ENCODE results near the gene PDE4D. TPM values are rescaled to one million over a fixed set of nuclear protein-coding genes. Genes with fewer than 3 reads are reported as not detected.
A peak's percentile ranks its signal among the peaks of the same experiment; 100 is the strongest.
"Not testable (repeated sequence)": the region's sequence is repeated elsewhere in the genome, so short reads cannot be mapped to it uniquely, and the experiment has no call there.

PDE4D gene
- polyA plus RNA-seq, 10 donors: 28.0 to 57.2 (median 38.6) TPM

DNA sequence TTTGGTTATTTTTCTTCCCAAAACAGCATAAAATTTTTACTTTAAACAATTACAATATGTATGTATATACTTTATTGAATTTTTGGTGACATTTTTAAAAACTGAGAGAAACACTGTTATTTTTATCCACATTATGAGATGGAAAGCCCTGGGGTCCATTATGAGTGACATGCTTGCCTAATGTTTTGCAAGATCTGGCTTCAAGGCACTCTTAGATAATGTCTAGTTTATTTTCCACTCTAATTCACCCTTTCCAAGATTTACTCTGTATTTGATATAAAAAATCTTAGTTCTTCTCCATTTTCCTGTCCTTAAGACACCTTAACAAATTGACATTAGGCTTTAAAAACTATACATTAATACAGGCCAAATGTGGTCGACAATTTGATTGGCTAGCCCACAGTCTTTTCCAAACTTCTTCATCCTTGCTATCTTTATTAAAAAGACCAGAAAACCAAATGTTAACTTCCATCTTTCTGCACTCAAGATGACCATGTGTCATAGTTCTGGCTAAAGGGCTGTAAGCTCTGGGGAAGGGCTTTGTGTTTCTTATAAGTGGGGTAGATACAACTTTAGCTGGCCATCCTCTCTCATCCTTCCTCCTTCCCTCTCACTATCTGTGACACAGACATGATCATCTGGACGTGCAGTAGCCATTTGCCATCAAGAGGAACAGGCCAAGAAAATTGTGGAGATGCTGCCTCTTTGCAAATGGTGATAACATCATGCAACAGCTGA lies 561.1 kb downstream of the PDE4D start:
- no peak for DNase-seq

DNA sequence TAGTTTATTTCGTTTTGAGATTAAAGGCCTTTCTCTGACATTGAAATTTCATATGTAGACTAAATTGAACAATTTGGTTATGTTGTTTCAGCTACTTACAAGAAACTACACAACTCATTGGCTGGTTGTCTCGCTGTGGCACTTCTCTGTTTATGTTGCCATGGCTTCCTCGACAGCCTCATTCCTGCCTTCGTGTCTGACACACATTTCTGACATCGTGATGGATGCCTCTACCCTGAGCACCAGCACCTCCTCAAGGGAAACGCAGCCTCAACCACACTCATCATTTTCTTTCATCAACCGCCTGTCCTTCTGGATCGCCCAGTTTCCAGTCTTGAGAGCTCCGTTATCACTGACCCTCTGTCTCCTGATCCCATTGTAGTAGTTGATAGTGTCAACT lies 562.8 kb downstream of the PDE4D start:
- no peak for DNase-seq

DNA sequence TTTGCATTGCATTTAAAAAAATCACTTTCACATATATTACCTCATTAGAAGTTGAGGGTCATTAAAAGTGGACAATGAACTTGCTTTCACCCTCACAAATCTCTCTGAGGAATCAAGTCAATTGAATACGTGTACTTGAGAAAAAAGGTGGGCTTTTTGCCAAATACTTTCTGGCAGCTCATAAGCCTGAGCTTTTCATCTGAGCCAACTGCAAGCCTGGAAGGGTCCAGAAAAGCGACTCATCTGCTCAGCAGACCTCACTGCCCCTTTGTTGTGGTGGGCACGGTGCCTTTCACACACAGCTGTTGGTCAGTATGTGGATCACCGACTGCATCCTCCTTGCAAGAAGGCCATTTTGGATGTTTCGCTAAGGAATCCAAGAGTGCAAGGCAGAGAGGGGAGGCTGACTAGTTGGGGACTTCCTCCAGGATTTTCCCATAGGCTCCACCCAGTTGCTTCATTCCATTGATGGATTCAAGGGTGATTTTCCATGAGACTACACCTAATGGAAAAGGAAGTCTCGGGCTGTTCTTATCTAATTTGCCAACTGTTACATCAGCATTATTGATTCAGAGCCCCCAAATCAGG lies 564.7 kb downstream of the PDE4D start:
- peak; percentile 76 to 92 (median 83) for DNase-seq

DNA sequence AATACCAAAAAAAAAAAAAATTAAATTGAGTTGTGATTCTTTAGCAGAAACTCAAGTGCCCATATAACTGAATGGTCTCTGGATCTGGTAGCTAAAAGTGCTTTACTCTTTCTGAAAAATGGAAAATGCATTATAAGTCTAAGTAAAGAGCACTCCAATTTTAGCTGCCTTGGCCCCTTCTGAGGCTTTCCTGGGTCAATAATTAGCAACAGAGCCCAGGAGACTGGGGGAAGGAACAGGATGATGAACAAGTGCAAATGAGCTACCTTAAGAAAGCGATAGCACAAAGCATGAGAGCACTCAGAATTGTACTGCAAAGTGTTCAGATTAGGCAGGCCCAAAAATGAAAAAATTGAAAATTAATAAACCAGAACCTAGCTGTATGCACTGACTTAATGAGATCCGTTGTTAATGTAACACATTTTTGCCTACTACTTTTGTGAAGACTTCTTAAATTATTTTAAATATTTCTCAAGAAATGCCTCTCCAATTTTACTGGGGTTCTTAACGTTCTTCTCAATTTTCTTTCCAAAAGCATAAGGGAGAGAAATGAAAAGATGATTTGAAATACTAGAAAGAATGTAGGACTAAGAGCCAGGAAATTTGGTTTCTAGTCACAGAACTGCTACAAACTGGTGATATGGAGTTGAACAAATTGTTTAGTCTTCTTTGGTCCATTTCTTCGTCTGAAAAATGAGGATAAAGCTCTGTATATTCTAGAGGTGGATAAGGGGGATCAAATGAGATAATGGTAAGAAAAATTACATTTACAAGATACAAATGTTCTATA lies 566.1 kb downstream of the PDE4D start:
- peak in 1 of 3 donors; percentile 68 for DNase-seq

DNA sequence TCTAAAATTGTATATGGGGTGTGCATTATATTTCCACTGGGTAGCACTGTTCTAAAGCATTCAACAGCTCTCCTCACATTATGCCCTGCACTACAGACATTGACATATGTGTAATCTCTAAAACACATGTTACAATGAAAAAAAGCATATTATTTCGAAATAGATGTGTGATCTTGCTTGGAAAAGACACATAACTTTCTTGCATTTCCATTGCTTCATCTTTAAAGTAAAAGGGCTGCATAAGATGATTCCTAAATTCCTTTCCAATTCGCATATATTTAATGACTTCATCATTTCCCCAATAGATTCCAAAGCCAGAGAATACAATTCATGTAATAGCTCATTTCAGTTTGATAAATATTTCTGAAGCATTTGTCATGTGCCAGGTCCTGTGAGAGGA lies 566.9 kb downstream of the PDE4D start:
- peak; percentile 53 to 83 (median 64) for DNase-seq

DNA sequence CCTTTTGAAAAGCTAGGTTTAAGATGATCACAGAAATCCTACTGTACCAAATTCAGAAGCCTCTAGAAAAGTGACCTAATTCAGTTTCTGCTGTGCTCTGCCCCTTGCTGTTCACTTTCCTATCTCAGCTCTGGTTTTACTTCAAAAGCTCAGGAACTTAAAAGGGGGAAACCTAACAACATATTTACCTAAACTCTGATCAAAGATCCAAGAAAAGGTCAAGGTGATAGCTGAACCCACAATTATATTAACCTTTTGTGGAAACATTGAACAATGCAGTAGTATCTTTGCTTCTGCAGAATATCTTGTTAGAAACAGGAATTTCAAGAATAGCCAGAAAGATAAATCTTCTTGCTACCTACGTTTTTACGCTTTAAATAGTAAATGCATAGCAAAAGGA lies 568.5 kb downstream of the PDE4D start:
- DNase-seq: no peak

DNA sequence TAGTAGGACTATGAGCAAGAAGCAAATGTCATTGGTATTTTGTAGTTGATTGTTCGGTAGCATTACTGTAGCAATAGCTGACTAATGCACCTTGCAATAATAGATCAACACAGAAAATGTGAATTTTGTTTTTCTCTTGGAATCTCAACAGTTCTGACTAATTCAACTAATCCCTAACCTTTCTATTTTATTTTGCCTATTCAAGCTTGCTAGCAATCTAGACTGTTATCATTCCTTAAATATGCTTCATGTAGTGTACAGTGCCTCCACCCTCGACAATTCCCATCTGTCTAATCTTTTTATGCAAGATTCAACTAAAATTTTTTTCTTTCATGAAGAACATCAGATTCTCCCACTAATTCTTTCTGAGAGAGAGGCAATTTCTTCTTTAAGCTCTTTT lies 570.6 kb downstream of the PDE4D start:
- no peak for DNase-seq

DNA sequence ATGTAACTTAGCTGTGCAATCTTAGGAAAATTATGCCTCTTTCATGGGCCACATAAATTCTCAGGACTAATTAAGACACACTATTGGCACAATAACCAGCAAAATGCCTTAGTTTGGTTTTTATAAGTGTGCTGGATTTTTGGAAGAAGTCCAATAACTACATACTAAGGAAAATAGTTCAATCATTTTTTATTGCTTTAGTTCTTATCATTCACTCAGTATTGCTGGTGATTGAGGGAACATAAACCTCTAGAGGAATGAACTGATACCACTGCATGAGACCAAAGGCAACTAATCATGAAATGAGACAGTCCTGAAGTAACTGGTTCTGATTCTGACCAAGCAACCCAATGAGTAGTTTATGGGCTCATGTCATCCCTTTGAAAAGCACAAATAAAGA lies 571.5 kb downstream of the PDE4D start:
- no peak for DNase-seq

DNA sequence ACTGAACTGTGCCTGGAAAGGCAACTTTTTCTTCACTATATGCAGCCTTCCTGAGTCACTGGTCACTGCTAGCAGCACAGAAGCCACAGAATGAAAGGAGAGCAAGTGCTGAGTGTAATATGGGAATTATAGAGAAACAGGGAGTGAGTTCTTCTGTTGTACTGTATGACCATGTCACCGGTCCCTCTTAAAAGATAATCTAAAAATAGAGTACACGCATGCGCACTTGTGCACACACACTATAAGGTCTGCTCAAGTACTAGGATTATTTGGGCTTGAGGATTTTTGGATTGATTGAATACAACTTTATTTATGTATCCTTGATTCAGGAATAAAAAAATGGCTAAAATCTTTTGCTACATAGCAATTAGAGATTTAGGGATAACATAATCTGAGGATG lies 571.9 kb downstream of the PDE4D start:
- DNase-seq: no peak

DNA sequence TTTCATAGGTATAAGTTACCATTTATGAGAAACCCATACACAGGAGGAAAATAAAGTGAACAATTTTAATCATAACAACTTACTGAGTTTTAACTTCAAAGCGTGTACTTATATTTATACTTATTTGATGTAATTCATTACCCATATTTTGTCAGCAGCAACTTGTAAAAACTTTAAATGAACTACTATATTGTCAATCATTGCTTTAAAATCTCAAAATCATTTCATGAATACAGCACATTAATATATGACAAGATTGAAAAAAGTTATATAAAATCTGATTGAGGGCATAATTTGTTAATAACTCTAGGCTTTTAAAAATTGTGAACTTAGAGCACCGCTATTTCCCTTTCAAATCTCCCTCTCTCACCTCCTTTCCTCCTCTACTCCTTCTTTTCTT lies 573.1 kb downstream of the PDE4D start:
- DNase-seq: no peak

DNA sequence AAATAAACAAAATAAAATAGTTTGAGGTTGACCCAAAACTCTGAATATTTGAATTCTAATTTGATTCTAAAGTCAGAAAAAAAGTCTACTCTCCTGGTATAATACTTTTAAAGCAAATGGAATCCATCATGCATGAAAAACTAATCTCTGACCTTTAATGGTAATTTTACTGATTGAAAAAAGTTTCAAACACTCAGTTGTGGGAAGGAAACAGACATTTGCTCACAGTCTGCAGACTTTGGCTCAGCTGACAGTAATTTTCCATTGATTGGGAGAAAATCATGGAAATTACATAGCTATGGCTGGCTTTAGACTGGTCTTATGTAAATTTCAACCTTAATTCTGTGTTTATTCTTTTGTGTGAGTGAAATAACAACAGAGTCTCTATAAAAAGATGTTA lies 574.3 kb downstream of the PDE4D start:
- peak; percentile 49 to 78 (median 70) for DNase-seq

DNA sequence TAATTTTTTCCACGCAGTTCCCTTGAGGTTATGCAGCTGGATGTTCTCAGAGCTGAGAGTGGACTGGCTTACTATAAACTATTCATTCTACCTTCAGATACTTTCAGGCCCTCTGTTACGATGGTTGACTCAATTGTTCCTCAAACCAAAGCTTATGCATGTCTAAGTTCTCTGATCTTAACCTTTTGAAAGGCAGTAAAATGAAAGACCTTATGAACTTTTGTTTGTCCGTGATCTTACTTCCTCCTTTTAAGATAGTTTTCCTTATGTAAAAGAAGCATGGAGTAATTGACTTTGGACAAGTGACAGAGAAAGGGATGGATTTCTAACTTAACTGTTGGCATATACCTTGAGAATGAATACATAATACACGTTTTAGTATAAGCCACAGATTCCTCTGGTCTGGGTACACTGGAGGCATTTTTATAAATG lies 575.7 kb downstream of the PDE4D start:
- DNase-seq: peak in 1 of 3 donors; percentile 63

DNA sequence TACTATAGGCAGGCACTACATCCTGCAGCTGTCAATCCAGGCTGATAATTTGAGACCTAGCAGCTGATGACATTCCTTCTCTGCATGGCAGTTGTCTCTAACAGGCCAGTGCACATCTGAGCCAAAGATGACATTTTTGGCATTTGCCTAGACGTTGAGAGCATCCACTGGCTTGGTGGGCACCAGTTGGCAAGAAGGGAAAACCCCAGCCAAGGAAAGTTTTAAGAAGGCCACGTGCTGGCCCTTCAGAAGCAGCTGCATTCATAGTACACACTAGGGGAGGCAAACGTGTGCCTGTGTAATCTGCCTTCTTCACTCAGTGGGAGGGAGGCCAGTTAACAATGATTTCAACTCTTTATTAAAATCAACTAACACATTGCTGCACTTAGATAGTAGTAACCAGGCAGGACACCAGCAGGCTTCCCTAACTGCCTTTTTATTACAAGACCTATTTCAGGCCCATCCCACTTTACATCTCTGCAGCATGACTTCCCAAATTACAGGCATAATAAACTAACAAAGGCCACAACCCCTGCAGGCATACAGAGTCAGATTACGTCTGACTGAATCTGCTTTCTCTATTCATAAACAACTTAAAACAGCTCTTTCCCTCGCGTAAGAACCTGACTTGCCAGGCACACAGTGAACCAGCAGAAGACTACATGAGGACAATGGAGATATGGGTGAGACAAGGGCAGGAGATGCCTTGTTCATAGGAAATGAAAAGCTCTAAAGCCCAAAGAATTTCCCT lies 576.3 kb downstream of the PDE4D start:
- peak; percentile 69 to 92 (median 79) for DNase-seq

DNA sequence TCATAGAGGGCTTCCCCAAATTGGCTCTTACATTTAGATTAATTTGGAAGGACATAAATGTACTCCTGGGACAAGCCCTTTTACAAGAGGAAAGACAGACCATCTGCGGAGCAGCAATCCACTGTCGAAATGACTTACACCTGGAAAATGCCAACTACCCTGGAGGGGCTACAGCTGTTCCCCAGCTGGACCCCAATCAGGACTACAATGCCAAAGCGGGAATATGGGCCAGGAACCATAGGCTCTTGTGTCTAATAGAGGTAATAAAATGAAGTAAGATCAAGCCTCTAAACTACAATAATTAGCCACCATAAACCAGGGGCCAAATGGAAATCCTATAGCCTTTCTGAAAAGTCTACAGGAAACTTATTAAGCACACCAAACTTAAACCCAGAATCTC lies 581.3 kb downstream of the PDE4D start:
- no peak for DNase-seq

DNA sequence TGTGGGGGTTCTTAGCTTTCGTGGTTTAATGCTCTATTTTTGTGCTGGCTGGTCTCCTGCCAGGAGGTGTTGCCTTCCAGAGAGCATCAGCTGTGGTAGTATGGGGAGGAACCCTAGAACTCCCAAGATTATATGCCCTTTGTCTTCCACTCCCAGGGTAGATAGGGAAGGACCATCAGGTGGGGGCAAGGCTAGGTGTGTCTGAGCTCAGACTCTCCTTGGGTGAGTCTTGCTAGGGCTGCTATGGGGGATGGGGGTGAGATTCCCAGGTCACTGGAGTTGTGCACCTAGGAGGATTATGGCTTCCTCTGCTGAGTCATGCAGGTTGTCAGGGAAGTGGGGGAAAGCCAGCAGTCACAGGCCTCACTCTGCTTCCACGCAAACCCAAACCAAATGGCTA lies 584.8 kb downstream of the PDE4D start:
- DNase-seq: not testable (repeated sequence)

DNA sequence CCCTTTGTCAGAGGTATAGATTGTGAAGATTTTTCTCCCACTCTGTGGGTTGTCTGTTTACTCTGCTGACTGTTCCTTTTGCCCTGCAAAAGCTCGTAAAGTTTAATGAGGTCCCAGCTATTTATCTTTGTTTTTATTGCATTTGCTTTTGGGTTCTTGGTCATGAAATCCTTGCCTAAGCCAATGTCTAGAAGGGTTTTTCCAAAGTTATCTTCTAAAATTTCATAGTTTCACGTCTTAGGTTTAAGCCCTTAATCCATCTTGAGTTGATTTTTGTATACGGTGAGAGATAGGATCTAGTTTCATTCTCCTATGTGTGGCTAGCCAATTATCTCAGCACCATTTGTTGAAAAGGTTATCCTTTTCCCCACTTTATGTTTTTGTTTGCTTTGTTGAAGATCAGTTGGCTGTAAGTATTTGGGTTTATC lies 590.2 kb downstream of the PDE4D start:
- not testable (repeated sequence) for DNase-seq

DNA sequence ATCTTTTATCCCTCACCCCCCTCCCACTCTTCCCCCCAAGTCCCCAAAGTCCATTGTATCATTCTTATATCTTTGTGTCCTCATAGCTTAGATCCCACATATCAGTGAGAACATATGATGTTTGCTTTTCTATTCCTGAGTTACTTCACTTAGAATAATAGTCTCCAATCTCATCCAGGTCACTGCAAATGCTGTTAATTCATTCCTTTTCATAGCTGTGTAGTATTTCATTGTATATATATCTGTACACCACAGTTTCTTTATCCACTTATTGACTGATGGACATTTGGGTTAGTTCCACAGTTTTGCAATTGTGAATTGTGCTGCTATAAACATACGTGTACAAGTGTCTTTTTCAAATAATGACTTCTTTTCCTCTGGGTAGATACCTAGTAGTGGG lies 591.0 kb downstream of the PDE4D start:
- not testable (repeated sequence) for DNase-seq

DNA sequence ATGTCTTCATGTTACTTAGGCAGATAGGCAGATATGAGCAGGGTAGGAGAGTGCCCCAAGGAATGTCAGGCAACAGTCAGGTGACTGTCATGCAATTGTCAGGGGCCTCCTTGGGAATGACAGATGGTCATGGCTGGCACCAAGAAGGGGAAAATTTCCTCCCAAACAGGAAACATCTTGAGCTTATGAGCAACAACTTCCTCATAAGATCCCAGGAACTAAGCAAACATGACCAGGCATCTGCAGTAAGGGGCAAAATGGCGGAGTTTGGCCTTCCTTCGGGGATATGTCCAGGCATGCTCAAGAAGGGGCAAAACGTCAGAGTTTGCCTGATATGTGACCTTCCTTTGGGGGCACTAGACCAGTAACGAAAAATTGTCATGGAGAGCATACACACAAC lies 591.8 kb downstream of the PDE4D start:
- no peak for DNase-seq

DNA sequence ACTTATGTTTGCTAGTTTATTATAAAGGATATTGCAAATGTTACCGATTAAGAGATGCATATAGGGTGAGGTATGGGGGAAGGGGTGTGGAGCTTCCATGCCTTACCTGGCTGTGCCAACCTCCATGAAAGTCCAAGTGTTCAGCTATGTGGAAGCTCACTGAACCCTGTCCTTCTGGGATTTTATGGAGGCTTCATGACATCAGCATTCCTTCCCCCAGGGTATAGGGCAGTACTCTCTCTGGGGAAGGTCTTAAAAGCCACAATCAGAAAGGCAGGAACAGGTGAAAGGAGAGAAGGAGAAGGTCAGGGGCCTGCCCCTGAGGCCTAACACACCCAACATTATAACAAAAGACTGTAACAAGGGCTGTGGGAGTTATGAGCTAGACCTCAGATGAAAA lies 592.6 kb downstream of the PDE4D start:
- DNase-seq: no peak

DNA sequence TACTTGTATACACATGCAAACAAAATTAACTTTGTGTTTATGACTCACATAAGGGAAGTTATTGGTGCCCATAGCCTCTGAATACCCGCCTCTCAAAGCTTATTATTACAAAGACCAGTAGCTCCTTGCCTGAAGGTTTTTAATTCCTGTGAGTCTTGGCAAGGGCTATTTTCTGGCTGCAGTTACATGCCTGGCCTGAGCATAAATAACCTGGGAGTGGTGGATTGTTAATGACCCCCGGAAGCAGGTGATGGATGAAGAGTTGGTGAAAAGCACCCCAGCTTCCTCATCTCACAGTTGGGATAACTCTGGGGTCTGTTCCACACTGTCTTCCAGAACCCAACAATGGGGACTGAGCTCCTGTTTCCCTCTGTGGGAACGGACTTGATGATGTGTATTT lies 594.5 kb downstream of the PDE4D start:
- no peak for DNase-seq

DNA sequence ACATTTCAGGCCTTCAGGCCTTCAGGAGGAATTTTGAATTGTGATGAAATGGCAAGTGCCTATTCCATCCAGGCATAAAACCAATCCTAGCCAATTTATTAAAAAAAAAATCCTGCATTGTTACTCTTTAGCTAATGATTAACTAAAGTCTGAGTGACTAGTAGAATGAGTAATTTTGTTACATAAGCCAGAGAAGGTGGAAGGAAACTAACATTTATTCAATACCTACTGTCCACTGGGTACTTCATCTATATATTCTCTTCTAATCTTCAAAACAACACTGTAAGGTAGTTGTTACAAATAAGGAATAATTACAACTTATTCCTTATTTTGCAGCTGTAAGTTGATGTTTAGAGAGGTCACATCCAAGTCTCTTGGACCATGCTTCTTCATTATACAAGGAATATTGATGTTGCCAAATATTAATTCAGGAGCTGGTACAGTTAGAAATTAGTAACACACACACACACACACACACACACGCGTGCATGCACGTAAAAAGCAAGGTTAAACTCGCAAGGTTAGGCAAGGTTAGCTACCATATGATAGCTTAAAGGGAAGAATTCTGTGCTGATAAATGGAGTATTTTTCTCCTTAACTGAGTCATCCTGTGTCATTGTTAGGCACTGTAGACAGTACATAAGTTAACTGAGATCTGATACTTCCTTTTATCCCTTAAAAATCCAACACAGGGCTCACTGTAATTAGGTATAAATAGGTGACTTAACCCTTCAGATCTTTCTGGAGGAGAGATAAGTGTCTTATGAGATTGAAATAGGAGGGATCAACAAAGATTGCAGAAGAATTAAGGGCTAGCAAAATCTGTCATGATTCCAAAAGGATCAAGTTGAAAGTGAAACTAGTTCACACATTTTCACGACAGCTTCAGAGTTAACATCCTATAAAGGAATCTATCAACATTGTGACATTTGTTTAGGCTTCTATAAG lies 596.9 kb downstream of the PDE4D start:
- peak in 1 of 3 donors; percentile 47 for DNase-seq

All from muscle of back (tissue), 11 donors.